Uterus (tissue), 4 donors: ENCODE results near the gene ITFG1. TPM values are rescaled to one million over a fixed set of nuclear protein-coding genes. Genes with fewer than 3 reads are reported as not detected.

Experiments used
- DNase-seq, 2 donors: peaks; one replicate each; pipeline ENCODE4 v3.0.0-alpha.2; 2019 to 2020
- H3K27ac ChIP-seq, 2 donors: fragments of 200-600 bp; sonication (generic); 1 replicate in 1 of 2; 2 replicates in 1 of 2; pipeline ENCODE4 v1.5.1; 2016 to 2018
- H3K27me3 ChIP-seq, 2 donors: fragments of 200-600 bp; sonication (generic); one replicate each; pipeline ENCODE4 v1.5.1; 2018 to 2019; ENCODE audit warnings: control low read depth in 1 of 2
- H3K36me3 ChIP-seq, 2 donors: fragments of 200-600 bp; sonication (generic); one replicate each; pipeline ENCODE4 v1.5.1; 2019; ENCODE audit warnings: control low read depth in 1 of 2
- H3K4me1 ChIP-seq, 2 donors: fragments of 200-600 bp; sonication (generic); one replicate each; pipeline ENCODE4 v1.5.1; 2018 to 2019; ENCODE audit warnings: control low read depth in 1 of 2
- H3K4me3 ChIP-seq, 2 donors: fragments of 200-600 bp; sonication (generic); 1 replicate in 1 of 2; 2 replicates in 1 of 2; pipeline ENCODE4 v1.5.1; 2018 to 2019; ENCODE audit warnings: mild to moderate bottlenecking in 1 of 2
- H3K9me3 ChIP-seq, 2 donors: fragments of 200-600 bp; sonication (generic); one replicate each; pipeline ENCODE4 v1.5.1; 2019; ENCODE audit warnings: control low read depth in 1 of 2
- POLR2A ChIP-seq, 2 donors: fragments of 450-650 bp; IDR thresholded peaks; one replicate each; pipeline ENCODE4 v1.6.1; 2016; ENCODE audit warnings: antibody characterized with exemption in 2 of 2, mild to moderate bottlenecking in 1 of 2, moderate library complexity in 1 of 2
- intact Hi-C: fragments of 100-400 bp; cut with DNase I; formaldehyde crosslinking; loops from one replicate; pipeline ENCODE4 v1.15.1; 2023; ENCODE audit warnings: low total_unique reads
- total RNA-seq, 4 donors: library from RNA; depleted of rRNA in 3 of 4; stranded (reverse); fragments of >200 nt in 3 of 4; gene quantifications; one replicate each; pipeline versions ENCODE4 v1.1.0 to v1.2.4, GENCODE V29; 2014 to 2023
- TF ChIP-seq, protein P1 (sequence below), 4 experiments: fragments of 200-600 bp in 2 of 4; fragments of 450-650 bp in 2 of 4; sonication (generic) in 2 of 4; IDR thresholded peaks; one replicate each; pipeline ENCODE4 v1.5.1; 2016 to 2019; ENCODE audit warnings: antibody characterized with exemption in 4 of 4, mild to moderate bottlenecking in 2 of 4, moderate library complexity in 1 of 4
- donor health status: DM: yes; HTN: yes; CAD: no.

The ITFG1 gene
- total RNA-seq, 4 donors from 2014 or later, result 47.5 to 97.5 (median 67.2) TPM

DNA sequence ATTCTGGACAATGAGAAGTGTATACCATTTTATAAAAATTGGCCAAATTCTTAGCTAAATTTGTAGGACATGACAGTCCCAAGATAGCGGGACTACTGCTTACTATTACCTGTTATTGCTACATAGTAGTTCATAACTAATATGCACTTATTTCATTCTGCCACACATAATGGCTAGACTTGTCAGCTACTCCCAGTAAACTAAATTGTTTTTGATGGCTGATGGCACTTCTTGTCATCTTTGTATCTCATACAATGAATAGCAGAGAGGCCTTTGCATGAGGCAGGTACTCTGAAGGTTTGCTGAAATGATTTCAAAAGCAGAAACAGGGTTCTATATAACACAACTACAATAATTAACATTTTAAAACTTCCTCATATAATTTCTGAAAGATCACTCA, 44.0 kb downstream of the ITFG1 start:
- no peaks in the 10 kb centered on the region for H3K9me3 ChIP-seq
- H3K27ac ChIP-seq, result no peak overlapping the region
- no peak overlapping the region for H3K4me3 ChIP-seq
- no peaks in the 10 kb centered on the region for H3K27me3 ChIP-seq
- no peaks in the 10 kb centered on the region for H3K36me3 ChIP-seq
- H3K4me1 ChIP-seq, result no peaks in the 10 kb centered on the region
- no peak for DNase-seq
- TF ChIP-seq, protein P1, sequence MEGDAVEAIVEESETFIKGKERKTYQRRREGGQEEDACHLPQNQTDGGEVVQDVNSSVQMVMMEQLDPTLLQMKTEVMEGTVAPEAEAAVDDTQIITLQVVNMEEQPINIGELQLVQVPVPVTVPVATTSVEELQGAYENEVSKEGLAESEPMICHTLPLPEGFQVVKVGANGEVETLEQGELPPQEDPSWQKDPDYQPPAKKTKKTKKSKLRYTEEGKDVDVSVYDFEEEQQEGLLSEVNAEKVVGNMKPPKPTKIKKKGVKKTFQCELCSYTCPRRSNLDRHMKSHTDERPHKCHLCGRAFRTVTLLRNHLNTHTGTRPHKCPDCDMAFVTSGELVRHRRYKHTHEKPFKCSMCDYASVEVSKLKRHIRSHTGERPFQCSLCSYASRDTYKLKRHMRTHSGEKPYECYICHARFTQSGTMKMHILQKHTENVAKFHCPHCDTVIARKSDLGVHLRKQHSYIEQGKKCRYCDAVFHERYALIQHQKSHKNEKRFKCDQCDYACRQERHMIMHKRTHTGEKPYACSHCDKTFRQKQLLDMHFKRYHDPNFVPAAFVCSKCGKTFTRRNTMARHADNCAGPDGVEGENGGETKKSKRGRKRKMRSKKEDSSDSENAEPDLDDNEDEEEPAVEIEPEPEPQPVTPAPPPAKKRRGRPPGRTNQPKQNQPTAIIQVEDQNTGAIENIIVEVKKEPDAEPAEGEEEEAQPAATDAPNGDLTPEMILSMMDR (IDR thresholded peaks at IDR 0.05), result no peak
- intact Hi-C loops, result no loop called here

DNA sequence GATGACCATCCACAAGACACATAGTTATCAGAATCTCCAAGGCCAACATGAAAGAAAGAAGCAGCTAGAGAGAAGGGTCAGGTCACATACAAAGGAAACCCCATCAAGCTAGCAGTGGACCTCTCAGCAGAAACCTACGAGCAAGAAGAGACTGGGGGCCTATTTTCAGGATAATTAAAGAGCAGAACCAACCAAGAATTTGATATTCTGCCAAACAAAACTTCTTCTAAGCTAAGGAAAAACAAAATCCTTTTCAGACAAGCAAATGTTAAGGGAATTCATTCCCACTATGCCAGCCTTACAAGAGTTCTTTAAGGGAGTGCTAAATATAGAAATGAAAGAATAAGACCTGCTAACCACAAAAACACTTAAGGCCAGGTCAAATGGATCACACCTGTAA, 47.8 kb downstream of the ITFG1 start:
- TF ChIP-seq, protein P1 (IDR thresholded peaks at IDR 0.05), result no peak
- no peak for TF ChIP-seq POLR2A (IDR thresholded peaks at IDR 0.05)
- H3K9me3 ChIP-seq, result no peaks in the 10 kb centered on the region
- intact Hi-C loops, result no loop called here
- no peaks in the 10 kb centered on the region for H3K4me1 ChIP-seq
- no peak for DNase-seq
- no peaks in the 10 kb centered on the region for H3K36me3 ChIP-seq
- H3K4me3 ChIP-seq, result no peak overlapping the region
- no peaks in the 10 kb centered on the region for H3K27me3 ChIP-seq
- no peak overlapping the region for H3K27ac ChIP-seq

DNA sequence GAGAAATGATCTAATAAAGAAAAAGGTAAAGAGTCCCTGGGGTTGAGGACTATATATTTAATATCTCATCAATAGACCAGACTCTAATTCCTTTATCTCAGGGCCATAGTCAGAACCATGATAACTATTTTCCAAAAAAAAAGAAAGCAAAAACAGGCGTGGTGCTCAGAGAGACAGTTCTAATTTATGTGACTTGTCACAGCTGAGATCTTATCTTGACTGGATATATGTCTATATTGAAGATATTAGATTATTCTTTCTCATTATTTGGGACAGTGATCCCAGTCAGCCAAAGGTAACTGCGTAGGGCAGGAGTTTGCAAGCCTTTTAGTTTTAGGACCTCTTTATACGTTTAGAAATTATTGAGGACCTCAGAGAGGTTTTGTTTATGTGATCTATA, 52.4 kb downstream of the ITFG1 start:
- no peaks in the 10 kb centered on the region for H3K27me3 ChIP-seq
- TF ChIP-seq, protein P1 (IDR thresholded peaks at IDR 0.05), result no peak
- no peak for TF ChIP-seq POLR2A (IDR thresholded peaks at IDR 0.05)
- no peaks in the 10 kb centered on the region for H3K9me3 ChIP-seq
- DNase-seq, result no peak
- no peaks in the 10 kb centered on the region for H3K36me3 ChIP-seq
- H3K27ac ChIP-seq, result no peak overlapping the region
- intact Hi-C loops, result no loop called here
- no peaks in the 10 kb centered on the region for H3K4me1 ChIP-seq
- no peak overlapping the region for H3K4me3 ChIP-seq

DNA sequence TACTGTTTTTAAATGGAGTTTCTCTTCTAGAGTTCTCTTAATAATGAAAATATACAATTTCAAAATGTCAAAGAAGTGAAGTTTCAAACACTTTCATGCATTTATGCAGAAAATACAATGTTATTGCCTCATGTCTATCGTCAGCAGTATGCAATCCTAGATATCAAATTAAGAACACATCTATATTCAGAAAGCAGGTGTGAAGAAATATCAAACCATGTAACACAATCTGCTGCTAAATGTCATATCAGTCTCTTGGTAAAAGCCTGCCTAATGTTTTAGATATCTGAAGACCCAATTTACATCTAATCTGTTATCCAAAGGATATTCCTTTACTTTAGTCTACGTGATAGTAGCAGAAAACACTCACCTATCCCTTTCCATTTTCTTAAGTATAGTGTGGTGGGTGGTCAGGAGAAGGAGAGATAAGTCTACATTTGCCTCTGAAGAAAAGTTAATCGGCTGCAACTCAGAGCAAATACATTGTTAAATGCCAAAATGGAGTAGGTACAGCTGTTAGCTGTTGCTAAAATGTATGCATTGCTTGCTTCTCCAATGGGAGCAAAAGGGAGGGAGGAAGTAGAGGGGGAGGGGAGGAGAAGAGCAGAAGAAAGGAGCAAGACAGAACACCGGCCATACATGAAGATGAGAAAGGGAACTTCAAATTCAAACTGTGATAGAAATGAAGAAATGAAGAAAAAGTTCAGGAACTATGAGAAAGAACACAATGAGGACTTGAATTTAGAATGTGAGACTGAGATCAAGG, 64.9 kb downstream of the ITFG1 start:
- H3K4me3 ChIP-seq, result no peak overlapping the region
- intact Hi-C loops, result no loop called here

GRCh38 chr16:47392081-47392480, 68.8 kb downstream of the ITFG1 start:
- intact Hi-C loops, result no loop called here
- no peak for DNase-seq

More for the DNA sequence above, 64.9 kb downstream of the ITFG1 start:
- Histone ChIP-seq H3K27me3 (no peaks in the 10 kb centered on the region), H3K36me3 (no peaks in the 10 kb centered on the region), H3K27ac (no peak overlapping the region), H3K4me1 (no peaks in the 10 kb centered on the region), H3K9me3 (no peaks in the 10 kb centered on the region)
- TF ChIP-seq POLR2A (IDR thresholded peaks at IDR 0.05), result no peak
- TF ChIP-seq, protein P1 (IDR thresholded peaks at IDR 0.05), result no peak
- DNase-seq, result no peak

More at GRCh38 chr16:47392081-47392480, 68.8 kb downstream of the ITFG1 start:
- no peaks in the 10 kb centered on the region for H3K36me3 ChIP-seq
- no peak overlapping the region for H3K27ac ChIP-seq
- no peak overlapping the region for H3K4me3 ChIP-seq
- no peaks in the 10 kb centered on the region for H3K4me1 ChIP-seq
- H3K27me3 ChIP-seq, result no peaks in the 10 kb centered on the region
- TF ChIP-seq POLR2A (IDR thresholded peaks at IDR 0.05), result no peak
- TF ChIP-seq, protein P1 (IDR thresholded peaks at IDR 0.05), result no peak
- H3K9me3 ChIP-seq, result no peaks in the 10 kb centered on the region
